Neural progenitor cell (in vitro differentiated cells): Measurements from ENCODE around the gene FOXL3. TPM values are rescaled to one million over a fixed set of nuclear protein-coding genes. Genes with fewer than 3 reads are reported as not detected.
"Not testable (repeated sequence)": the region's sequence is repeated elsewhere in the genome, so short reads cannot be mapped to it uniquely, and the experiment has no call there.

ENCODE experiments used
- DNase-seq: peaks from one replicate; pipeline ENCODE4 v3.0.0-alpha.2; 2016; ENCODE audit warnings: low spot score
- H2AFZ ChIP-seq: fragments of 200-600 bp; sonication (generic); replicated peaks from 2 replicates; pipeline ENCODE4 v1.6.1; 2016; ENCODE audit warnings: antibody characterized with exemption
- H3F3A ChIP-seq: fragments of 200-600 bp; sonication (generic); 2 replicates; pipeline ENCODE4 v1.6.1; 2016; ENCODE audit warnings: antibody characterized with exemption, low read depth
- H3K27ac ChIP-seq: fragments of 200-600 bp; sonication (generic); 2 replicates; pipeline ENCODE4 v1.5.1; 2016; ENCODE audit warnings: mild to moderate bottlenecking
- H3K27me3 ChIP-seq: fragments of 200-600 bp; sonication (generic); 2 replicates; pipeline ENCODE4 v1.6.1; 2016; ENCODE audit warnings: mild to moderate bottlenecking, moderate library complexity
- H3K36me3 ChIP-seq: fragments of 200-600 bp; sonication (generic); 2 replicates; pipeline ENCODE4 v1.5.1; 2016
- H3K4me1 ChIP-seq: fragments of 200-600 bp; sonication (generic); 2 replicates; pipeline ENCODE4 v1.6.1; 2016; ENCODE audit warnings: mixed run types
- H3K4me2 ChIP-seq: fragments of 200-600 bp; sonication (generic); 2 replicates; pipeline ENCODE4 v1.6.1; 2016
- H3K4me3 ChIP-seq: fragments of 200-600 bp; sonication (generic); 2 replicates; pipeline ENCODE4 v1.5.1; 2016
- H3K79me2 ChIP-seq: fragments of 200-600 bp; sonication (generic); 2 replicates; pipeline ENCODE4 v1.6.1; 2016; ENCODE audit warnings: low read depth
- H3K9ac ChIP-seq: fragments of 200-600 bp; sonication (generic); 2 replicates; pipeline ENCODE4 v1.6.1; 2016
- H3K9me3 ChIP-seq: fragments of 200-600 bp; sonication (generic); 2 replicates; pipeline ENCODE4 v1.5.1; 2016; ENCODE audit warnings: low read depth
- H4K20me1 ChIP-seq: fragments of 200-600 bp; sonication (generic); 2 replicates; pipeline ENCODE4 v1.6.1; 2016; ENCODE audit warnings: low read depth
- H3K27ac Mint-ChIP-seq: 3 replicates; pipeline ENCODE4 v1.8.0; 2021; ENCODE audit warnings: mixed read lengths
- H3K27me3 Mint-ChIP-seq: 2 replicates; pipeline ENCODE4 v1.8.0; 2022; ENCODE audit warnings: low read depth, mild to moderate bottlenecking, inconsistent platforms, moderate library complexity, mixed read lengths; ENCODE audit not compliant: insufficient read depth
- H3K36me3 Mint-ChIP-seq: 3 replicates; pipeline ENCODE4 v1.8.0; 2021; ENCODE audit warnings: mixed read lengths
- H3K4me1 Mint-ChIP-seq: 3 replicates; pipeline ENCODE4 v1.8.0; 2021; ENCODE audit warnings: mixed read lengths
- H3K4me3 Mint-ChIP-seq: 3 replicates; pipeline ENCODE4 v1.8.0; 2021; ENCODE audit warnings: mild to moderate bottlenecking, moderate library complexity, mixed read lengths
- H3K9me3 Mint-ChIP-seq: 3 replicates; pipeline ENCODE4 v1.8.0; 2020; ENCODE audit warnings: mixed read lengths
- EZH2 ChIP-seq: fragments of 200-600 bp; sonication (generic); IDR thresholded peaks from 2 replicates; pipeline ENCODE4 v1.6.1; 2017; ENCODE audit warnings: antibody characterized with exemption, mild to moderate bottlenecking, moderate library complexity
- EZH2phosphoT487 ChIP-seq: fragments of 200-600 bp; sonication (generic); IDR thresholded peaks from 2 replicates; pipeline ENCODE4 v1.6.1; 2017; ENCODE audit warnings: antibody characterized with exemption
- total RNA-seq: library from RNA; depleted of rRNA; stranded (reverse); fragments of >200 nt; gene quantifications from 2 replicates; pipeline ENCODE4 v1.2.3, GENCODE V29; 2015; ENCODE audit warnings: low replicate concordance
- TF ChIP-seq, protein P1 (sequence below): fragments of 200-600 bp; sonication (generic); IDR thresholded peaks from 2 replicates; pipeline ENCODE4 v1.5.1; 2017; ENCODE audit warnings: antibody characterized with exemption, mild to moderate bottlenecking

The FOXL3 gene
- total RNA-seq, 1 donor from 2014 or later = not detected

DNA sequence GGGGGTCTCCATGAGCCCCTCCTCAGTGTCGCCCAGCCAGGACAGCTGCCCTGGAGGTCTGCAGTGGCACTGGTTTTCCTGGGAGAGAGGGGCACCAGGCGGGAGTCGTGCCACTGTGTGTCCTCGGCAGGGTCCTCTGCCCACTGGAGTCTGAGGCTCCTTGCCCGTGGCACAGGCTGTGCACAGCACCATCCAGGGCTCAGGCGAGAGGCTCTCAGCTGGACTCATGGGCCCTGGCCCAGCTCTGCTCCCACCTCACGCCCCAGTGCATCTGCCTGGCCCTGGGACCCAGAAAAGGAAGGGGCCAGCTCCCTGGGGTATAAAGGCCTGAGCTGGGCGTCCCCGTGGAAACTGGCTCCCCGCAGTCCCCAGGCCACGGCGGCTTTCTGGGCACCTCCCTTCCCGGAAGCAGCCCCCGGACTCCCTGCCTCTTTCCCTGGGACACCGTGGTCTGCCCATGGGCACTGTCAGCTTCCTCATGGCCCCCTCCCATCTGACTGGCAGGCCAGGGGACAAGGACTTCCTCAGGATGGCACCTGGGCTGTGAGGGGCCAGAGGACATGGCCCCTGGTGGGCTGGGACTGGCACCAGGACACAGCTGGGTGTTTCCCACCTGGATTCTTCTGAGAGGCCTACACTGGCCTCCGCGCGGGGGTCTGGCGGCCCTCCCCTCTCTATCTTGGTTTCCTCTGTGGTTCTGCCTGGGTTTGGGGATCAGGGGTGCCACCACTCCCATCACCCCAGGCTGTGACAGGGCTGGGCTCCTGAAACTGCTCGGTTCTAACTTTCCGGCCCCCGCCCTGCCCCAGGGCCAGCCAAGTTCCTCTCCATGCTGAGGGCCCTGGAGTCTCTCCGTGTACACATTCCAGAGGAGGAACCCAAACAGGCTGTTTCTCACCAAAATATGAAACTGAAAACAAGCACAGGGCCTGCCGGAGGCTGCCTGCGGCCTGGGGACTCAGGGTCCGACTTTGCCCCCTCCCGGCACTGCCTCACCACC is 5.5 kb downstream of the FOXL3 start:
- H3K9ac ChIP-seq = no peak overlapping the region
- no peaks in the 10 kb centered on the region for H3K79me2 ChIP-seq
- Mint-ChIP-seq H3K4me3 (no peak overlapping the region), H3K4me1 (peaks cover 10% of the 10 kb centered on the region), H3K27me3 (peaks cover 30% of the 10 kb centered on the region), H3K27ac (no peak overlapping the region), H3K36me3 (no peaks in the 10 kb centered on the region), H3K9me3 (no peaks in the 10 kb centered on the region)
- H3F3A ChIP-seq = no peaks in the 10 kb centered on the region
- H3K4me3 ChIP-seq = no peak overlapping the region
- no peaks in the 10 kb centered on the region for H3K36me3 ChIP-seq
- TF ChIP-seq EZH2phosphoT487 = no peak
- TF ChIP-seq EZH2 = no peak
- TF ChIP-seq, protein P1, sequence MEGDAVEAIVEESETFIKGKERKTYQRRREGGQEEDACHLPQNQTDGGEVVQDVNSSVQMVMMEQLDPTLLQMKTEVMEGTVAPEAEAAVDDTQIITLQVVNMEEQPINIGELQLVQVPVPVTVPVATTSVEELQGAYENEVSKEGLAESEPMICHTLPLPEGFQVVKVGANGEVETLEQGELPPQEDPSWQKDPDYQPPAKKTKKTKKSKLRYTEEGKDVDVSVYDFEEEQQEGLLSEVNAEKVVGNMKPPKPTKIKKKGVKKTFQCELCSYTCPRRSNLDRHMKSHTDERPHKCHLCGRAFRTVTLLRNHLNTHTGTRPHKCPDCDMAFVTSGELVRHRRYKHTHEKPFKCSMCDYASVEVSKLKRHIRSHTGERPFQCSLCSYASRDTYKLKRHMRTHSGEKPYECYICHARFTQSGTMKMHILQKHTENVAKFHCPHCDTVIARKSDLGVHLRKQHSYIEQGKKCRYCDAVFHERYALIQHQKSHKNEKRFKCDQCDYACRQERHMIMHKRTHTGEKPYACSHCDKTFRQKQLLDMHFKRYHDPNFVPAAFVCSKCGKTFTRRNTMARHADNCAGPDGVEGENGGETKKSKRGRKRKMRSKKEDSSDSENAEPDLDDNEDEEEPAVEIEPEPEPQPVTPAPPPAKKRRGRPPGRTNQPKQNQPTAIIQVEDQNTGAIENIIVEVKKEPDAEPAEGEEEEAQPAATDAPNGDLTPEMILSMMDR = no peak
- H3K4me2 ChIP-seq = no peak overlapping the region
- H3K27ac ChIP-seq = no peak overlapping the region
- no peak overlapping the region for H2AFZ ChIP-seq
- H3K4me1 ChIP-seq = no peaks in the 10 kb centered on the region
- H4K20me1 ChIP-seq = no peaks in the 10 kb centered on the region
- no peaks in the 10 kb centered on the region for H3K27me3 ChIP-seq
- no peak for DNase-seq
- no peaks in the 10 kb centered on the region for H3K9me3 ChIP-seq

DNA sequence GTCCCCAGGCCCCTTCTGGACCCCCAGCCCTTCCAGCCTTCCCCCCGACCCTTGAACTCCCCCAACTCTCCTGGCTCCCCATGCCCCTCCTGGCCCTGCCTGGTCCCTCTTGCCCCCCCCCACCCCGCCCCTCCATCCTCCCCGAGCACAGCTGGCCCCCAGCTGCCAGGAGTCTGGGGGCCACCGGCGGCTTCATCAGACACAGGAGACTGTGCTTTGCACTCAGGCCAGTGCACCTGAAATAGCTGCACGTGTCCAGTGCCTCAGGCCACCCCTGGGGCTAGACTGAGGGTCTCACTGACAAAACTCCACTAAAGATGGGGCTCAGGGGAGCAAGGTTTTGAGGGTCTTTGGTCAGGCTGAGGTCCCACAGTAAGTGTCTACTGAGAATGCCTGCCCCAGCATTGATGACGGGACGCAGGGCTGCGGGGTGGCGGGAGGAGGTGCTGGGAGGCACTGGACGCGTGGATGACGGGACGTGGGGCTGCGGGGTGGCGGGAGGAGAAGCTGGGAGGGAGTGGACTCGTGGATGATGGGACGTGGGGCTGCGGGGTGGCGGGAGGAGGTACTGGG is 6.5 kb downstream of the FOXL3 start:
- Histone ChIP-seq H3K79me2 (no peaks in the 10 kb centered on the region), H3K4me1 (no peaks in the 10 kb centered on the region), H3K36me3 (no peaks in the 10 kb centered on the region), H3K27ac (no peak overlapping the region), H3K9me3 (no peaks in the 10 kb centered on the region), H3K4me3 (no peak overlapping the region), H3F3A (no peaks in the 10 kb centered on the region), H3K27me3 (no peaks in the 10 kb centered on the region), H3K4me2 (no peak overlapping the region), H4K20me1 (no peaks in the 10 kb centered on the region), H2AFZ (no peak overlapping the region), H3K9ac (no peak overlapping the region)
- H3K4me1 Mint-ChIP-seq = peaks cover 16% of the 10 kb centered on the region
- TF ChIP-seq, protein P1 = no peak
- TF ChIP-seq EZH2phosphoT487 = no peak
- TF ChIP-seq EZH2 = no peak
- H3K27ac Mint-ChIP-seq = no peak overlapping the region
- H3K4me3 Mint-ChIP-seq = no peak overlapping the region
- H3K9me3 Mint-ChIP-seq = no peaks in the 10 kb centered on the region
- no peak for DNase-seq
- peaks cover 26% of the 10 kb centered on the region for H3K27me3 Mint-ChIP-seq
- H3K36me3 Mint-ChIP-seq = no peaks in the 10 kb centered on the region

DNA sequence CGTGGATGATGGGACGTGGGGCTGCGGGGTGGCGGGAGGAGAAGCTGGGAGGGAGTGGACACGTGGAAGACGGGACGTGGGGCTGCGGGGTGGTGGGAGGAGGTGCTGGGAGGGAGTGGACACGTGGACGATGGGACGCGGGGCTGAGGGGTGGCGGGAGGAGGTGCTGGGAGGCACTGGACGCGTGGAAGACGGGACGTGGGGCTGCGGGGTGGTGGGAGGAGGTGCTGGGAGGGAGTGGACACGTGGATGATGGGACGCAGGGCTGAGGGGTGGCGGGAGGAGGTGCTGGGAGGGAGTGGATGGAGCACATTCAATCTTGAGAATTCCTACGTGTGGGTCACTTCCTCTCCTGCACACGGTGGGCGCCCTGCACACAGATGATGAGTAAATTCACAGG is 7.2 kb downstream of the FOXL3 start:
- H3K9me3 ChIP-seq, H3F3A ChIP-seq, H4K20me1 ChIP-seq, H3K36me3 ChIP-seq, H2AFZ ChIP-seq, H3K79me2 ChIP-seq, DNase-seq, H3K9me3 Mint-ChIP-seq, H3K9ac ChIP-seq, H3K27ac Mint-ChIP-seq, H3K27me3 ChIP-seq, H3K4me3 Mint-ChIP-seq, H3K4me3 ChIP-seq, H3K4me1 ChIP-seq, H3K27ac ChIP-seq, H3K4me2 ChIP-seq, H3K36me3 Mint-ChIP-seq: not testable (repeated sequence)
- peaks cover 21% of the 10 kb centered on the region for H3K27me3 Mint-ChIP-seq
- peaks cover 16% of the 10 kb centered on the region for H3K4me1 Mint-ChIP-seq
